SK-N-SH treated with all-trans-retinoic acid at 6 μM for 48 hours (cell line): ENCODE measurements around the gene TAGLN2.

Experiments used
- ATAC-seq: fragments of 200-7000 bp; cut with Tn5 transposase; 3 replicates; pipeline ENCODE4 v1.9.1; 2020; ENCODE audit warnings: mild to moderate bottlenecking, moderate library complexity
- ARNTL ChIP-seq: fragments of 450-650 bp; formaldehyde crosslinking; IDR thresholded peaks from 2 replicates; pipeline ENCODE4 v1.5.0; 2020; ENCODE audit warnings: low read depth, mild to moderate bottlenecking, moderate library complexity, borderline replicate concordance
- BACH2 ChIP-seq: fragments of 250-450 bp; sonication (Bioruptor Pico); IDR thresholded peaks from 2 replicates; pipeline ENCODE4 v1.9.0; 2021; ENCODE audit warnings: mild to moderate bottlenecking, borderline replicate concordance
- CSDC2 ChIP-seq: fragments of 250-450 bp; sonication (Bioruptor Pico); IDR thresholded peaks from 2 replicates; pipeline ENCODE4 v1.5.0; 2020; ENCODE audit warnings: mild to moderate bottlenecking, moderate library complexity
- ESRRG ChIP-seq: fragments of 250-450 bp; sonication (Bioruptor Pico); IDR thresholded peaks from 2 replicates; pipeline ENCODE4 v1.6.1; 2021; ENCODE audit warnings: mild to moderate bottlenecking
- GLIS3 ChIP-seq: fragments of 250-450 bp; sonication (Bioruptor Pico); IDR thresholded peaks from 2 replicates; pipeline ENCODE4 v1.5.0; 2020; ENCODE audit warnings: mild to moderate bottlenecking, moderate library complexity
- ISL1 ChIP-seq: fragments of 250-450 bp; sonication (Bioruptor Pico); IDR thresholded peaks from 2 replicates; pipeline ENCODE4 v2.1.2; 2022; ENCODE audit warnings: mild to moderate bottlenecking, moderate library complexity
- OSR1 ChIP-seq: fragments of 250-450 bp; sonication (Bioruptor Pico); IDR thresholded peaks from 2 replicates; pipeline ENCODE4 v1.8.0; 2022; ENCODE audit warnings: moderate library complexity, mild to moderate bottlenecking, inconsistent platforms
- PPARA ChIP-seq: fragments of 250-450 bp; sonication (Bioruptor Pico); IDR thresholded peaks from 2 replicates; pipeline ENCODE4 v1.5.0; 2020; ENCODE audit warnings: mild to moderate bottlenecking, borderline replicate concordance
- RARB ChIP-seq: fragments of 250-450 bp; sonication (Bioruptor Pico); IDR thresholded peaks from 2 replicates; pipeline ENCODE4 v1.8.0; 2021; ENCODE audit warnings: mild to moderate bottlenecking, moderate library complexity
- SNAI2 ChIP-seq: fragments of 250-450 bp; sonication (Bioruptor Pico); IDR thresholded peaks from 2 replicates; pipeline ENCODE4 v1.5.0; 2020; ENCODE audit warnings: mild to moderate bottlenecking, moderate library complexity
- TCF4 ChIP-seq: fragments of 250-450 bp; sonication (Bioruptor Pico); IDR thresholded peaks from 2 replicates; pipeline ENCODE4 v1.8.0; 2021; ENCODE audit warnings: mild to moderate bottlenecking, moderate library complexity, borderline replicate concordance
- TOX ChIP-seq: fragments of 250-450 bp; sonication (Bioruptor Pico); IDR thresholded peaks from 2 replicates; pipeline ENCODE4 v1.8.0; 2021; ENCODE audit warnings: mild to moderate bottlenecking, moderate library complexity, borderline replicate concordance
- ZC3H10 ChIP-seq: fragments of 250-450 bp; sonication (Bioruptor Pico); IDR thresholded peaks from 2 replicates; pipeline ENCODE4 v1.5.1; 2021; ENCODE audit warnings: mild to moderate bottlenecking, moderate library complexity
- ZFP3 ChIP-seq: fragments of 250-450 bp; sonication (Bioruptor Pico); IDR thresholded peaks from 2 replicates; pipeline ENCODE4 v1.5.0; 2020; ENCODE audit warnings: mild to moderate bottlenecking, moderate library complexity
- ZFP30 ChIP-seq: fragments of 450-650 bp; formaldehyde crosslinking; IDR thresholded peaks from 2 replicates; pipeline ENCODE4 v1.5.0; 2022; ENCODE audit warnings: mild to moderate bottlenecking, moderate library complexity
- ZNF565 ChIP-seq: fragments of 450-650 bp; formaldehyde crosslinking; conservative IDR thresholded peaks from 2 replicates; pipeline ENCODE4 v1.5.0; 2020; ENCODE audit warnings: low read depth, mild to moderate bottlenecking, moderate library complexity
- ZNF70 ChIP-seq: fragments of 450-650 bp; formaldehyde crosslinking; IDR thresholded peaks from 2 replicates; pipeline ENCODE4 v1.5.0; 2020; ENCODE audit warnings: mild to moderate bottlenecking, moderate library complexity
- TF ChIP-seq, protein P1 (sequence below): fragments of 250-450 bp; sonication (Bioruptor Pico); IDR thresholded peaks from 2 replicates; pipeline ENCODE4 v1.5.1; 2021; ENCODE audit warnings: mild to moderate bottlenecking, moderate library complexity
- TF ChIP-seq, protein P2 (sequence below): fragments of 250-450 bp; sonication (Bioruptor Pico); IDR thresholded peaks from 2 replicates; pipeline ENCODE4 v1.8.0; 2021; ENCODE audit warnings: low read depth, mild to moderate bottlenecking, moderate library complexity, borderline replicate concordance
- TF ChIP-seq, protein P3 (sequence below): fragments of 250-450 bp; sonication (Bioruptor Pico); IDR thresholded peaks from 2 replicates; pipeline ENCODE4 v1.5.1; 2020; ENCODE audit warnings: low read depth, mild to moderate bottlenecking, moderate library complexity
- TF ChIP-seq, protein P4 (sequence below): fragments of 250-450 bp; sonication (Bioruptor Pico); IDR thresholded peaks from 2 replicates; pipeline ENCODE4 v1.8.0; 2020; ENCODE audit warnings: mild to moderate bottlenecking, moderate library complexity, borderline replicate concordance
- TF ChIP-seq, protein P5 (sequence below): fragments of 250-450 bp; sonication (Bioruptor Pico); IDR thresholded peaks from 2 replicates; pipeline ENCODE4 v1.5.0; 2020; ENCODE audit warnings: mild to moderate bottlenecking, moderate library complexity

Gene TAGLN2

DNA sequence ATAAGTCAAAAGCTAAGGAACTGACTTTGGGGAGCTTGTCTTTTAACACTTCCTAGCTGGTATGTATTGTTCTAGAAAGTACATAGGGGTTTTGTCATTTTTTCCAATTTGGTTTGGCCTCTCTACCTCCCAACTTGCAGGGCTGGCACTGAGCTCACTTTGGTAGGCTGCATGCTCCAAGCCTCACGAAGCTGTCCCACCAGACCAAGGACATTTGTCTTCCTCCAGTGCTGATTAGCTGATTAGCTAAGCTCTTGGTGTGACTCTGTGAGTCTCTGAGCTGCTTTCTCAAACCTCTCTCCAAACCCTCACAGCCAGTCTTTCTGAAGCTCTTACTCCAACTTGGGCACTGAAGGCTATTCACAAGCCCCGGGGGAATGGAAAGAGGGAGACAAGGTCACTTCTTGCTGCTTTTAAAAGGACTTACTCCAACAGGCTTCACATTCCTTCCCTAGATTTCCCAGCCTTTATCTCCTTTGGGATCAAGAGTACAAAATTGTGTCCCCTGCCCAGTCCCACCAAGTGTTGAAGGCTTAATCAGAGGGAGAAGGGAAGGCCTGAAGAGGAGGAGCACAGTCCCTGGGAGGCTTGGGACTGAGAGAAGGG, 24.4 kb downstream of the TAGLN2 start:
- no peak for TF ChIP-seq GLIS3 (CRISPR knock-in tag)
- no peak for TF ChIP-seq ZNF565
- TF ChIP-seq, protein P1, sequence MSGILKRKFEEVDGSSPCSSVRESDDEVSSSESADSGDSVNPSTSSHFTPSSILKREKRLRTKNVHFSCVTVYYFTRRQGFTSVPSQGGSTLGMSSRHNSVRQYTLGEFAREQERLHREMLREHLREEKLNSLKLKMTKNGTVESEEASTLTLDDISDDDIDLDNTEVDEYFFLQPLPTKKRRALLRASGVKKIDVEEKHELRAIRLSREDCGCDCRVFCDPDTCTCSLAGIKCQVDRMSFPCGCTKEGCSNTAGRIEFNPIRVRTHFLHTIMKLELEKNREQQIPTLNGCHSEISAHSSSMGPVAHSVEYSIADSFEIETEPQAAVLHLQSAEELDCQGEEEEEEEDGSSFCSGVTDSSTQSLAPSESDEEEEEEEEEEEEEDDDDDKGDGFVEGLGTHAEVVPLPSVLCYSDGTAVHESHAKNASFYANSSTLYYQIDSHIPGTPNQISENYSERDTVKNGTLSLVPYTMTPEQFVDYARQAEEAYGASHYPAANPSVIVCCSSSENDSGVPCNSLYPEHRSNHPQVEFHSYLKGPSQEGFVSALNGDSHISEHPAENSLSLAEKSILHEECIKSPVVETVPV (CRISPR knock-in tag) = no peak
- no peak for TF ChIP-seq ISL1 (CRISPR knock-in tag)
- TF ChIP-seq, protein P2, sequence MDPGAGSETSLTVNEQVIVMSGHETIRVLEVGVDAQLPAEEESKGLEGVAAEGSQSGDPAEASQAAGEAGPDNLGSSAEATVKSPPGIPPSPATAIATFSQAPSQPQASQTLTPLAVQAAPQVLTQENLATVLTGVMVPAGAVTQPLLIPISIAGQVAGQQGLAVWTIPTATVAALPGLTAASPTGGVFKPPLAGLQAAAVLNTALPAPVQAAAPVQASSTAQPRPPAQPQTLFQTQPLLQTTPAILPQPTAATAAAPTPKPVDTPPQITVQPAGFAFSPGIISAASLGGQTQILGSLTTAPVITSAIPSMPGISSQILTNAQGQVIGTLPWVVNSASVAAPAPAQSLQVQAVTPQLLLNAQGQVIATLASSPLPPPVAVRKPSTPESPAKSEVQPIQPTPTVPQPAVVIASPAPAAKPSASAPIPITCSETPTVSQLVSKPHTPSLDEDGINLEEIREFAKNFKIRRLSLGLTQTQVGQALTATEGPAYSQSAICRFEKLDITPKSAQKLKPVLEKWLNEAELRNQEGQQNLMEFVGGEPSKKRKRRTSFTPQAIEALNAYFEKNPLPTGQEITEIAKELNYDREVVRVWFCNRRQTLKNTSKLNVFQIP = no peak
- TF ChIP-seq PPARA (CRISPR knock-in tag) = no peak
- TF ChIP-seq BACH2 (CRISPR knock-in tag) = no peak
- TF ChIP-seq, protein P3, sequence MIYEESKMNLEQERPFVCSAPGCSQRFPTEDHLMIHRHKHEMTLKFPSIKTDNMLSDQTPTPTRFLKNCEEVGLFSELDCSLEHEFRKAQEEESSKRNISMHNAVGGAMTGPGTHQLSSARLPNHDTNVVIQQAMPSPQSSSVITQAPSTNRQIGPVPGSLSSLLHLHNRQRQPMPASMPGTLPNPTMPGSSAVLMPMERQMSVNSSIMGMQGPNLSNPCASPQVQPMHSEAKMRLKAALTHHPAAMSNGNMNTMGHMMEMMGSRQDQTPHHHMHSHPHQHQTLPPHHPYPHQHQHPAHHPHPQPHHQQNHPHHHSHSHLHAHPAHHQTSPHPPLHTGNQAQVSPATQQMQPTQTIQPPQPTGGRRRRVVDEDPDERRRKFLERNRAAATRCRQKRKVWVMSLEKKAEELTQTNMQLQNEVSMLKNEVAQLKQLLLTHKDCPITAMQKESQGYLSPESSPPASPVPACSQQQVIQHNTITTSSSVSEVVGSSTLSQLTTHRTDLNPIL = no peak
- TF ChIP-seq SNAI2 = no peak
- TF ChIP-seq CSDC2 (CRISPR knock-in tag) = no peak
- TF ChIP-seq ZFP30 (CRISPR knock-in tag) = no peak
- TF ChIP-seq RARB (CRISPR knock-in tag) = no peak
- TF ChIP-seq TCF4 (CRISPR knock-in tag) = no peak
- TF ChIP-seq, protein P4, sequence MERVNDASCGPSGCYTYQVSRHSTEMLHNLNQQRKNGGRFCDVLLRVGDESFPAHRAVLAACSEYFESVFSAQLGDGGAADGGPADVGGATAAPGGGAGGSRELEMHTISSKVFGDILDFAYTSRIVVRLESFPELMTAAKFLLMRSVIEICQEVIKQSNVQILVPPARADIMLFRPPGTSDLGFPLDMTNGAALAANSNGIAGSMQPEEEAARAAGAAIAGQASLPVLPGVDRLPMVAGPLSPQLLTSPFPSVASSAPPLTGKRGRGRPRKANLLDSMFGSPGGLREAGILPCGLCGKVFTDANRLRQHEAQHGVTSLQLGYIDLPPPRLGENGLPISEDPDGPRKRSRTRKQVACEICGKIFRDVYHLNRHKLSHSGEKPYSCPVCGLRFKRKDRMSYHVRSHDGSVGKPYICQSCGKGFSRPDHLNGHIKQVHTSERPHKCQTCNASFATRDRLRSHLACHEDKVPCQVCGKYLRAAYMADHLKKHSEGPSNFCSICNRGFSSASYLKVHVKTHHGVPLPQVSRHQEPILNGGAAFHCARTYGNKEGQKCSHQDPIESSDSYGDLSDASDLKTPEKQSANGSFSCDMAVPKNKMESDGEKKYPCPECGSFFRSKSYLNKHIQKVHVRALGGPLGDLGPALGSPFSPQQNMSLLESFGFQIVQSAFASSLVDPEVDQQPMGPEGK = no peak
- TF ChIP-seq, protein P5, sequence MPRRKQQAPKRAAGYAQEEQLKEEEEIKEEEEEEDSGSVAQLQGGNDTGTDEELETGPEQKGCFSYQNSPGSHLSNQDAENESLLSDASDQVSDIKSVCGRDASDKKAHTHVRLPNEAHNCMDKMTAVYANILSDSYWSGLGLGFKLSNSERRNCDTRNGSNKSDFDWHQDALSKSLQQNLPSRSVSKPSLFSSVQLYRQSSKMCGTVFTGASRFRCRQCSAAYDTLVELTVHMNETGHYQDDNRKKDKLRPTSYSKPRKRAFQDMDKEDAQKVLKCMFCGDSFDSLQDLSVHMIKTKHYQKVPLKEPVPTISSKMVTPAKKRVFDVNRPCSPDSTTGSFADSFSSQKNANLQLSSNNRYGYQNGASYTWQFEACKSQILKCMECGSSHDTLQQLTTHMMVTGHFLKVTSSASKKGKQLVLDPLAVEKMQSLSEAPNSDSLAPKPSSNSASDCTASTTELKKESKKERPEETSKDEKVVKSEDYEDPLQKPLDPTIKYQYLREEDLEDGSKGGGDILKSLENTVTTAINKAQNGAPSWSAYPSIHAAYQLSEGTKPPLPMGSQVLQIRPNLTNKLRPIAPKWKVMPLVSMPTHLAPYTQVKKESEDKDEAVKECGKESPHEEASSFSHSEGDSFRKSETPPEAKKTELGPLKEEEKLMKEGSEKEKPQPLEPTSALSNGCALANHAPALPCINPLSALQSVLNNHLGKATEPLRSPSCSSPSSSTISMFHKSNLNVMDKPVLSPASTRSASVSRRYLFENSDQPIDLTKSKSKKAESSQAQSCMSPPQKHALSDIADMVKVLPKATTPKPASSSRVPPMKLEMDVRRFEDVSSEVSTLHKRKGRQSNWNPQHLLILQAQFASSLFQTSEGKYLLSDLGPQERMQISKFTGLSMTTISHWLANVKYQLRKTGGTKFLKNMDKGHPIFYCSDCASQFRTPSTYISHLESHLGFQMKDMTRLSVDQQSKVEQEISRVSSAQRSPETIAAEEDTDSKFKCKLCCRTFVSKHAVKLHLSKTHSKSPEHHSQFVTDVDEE (CRISPR knock-in tag) = no peak
- TF ChIP-seq ZC3H10 = no peak
- TF ChIP-seq OSR1 (CRISPR knock-in tag) = no peak
- TF ChIP-seq ZNF70 (CRISPR knock-in tag) = no peak
- TF ChIP-seq ESRRG (CRISPR knock-in tag) = no peak
- no peak for ATAC-seq

GRCh38 chr1:159900086-159900680, 25.1 kb downstream of the TAGLN2 start, which contains the start of gene CFAP45:
Gene CFAP45, minus strand, starts transcription at chr1:159900165. Its CDS starts 67 bp downstream, at chr1:159900098.
- ATAC-seq = no peak
- no peak for TF ChIP-seq SNAI2
- TF ChIP-seq, protein P1 (CRISPR knock-in tag) = no peak
- TF ChIP-seq ZNF70 (CRISPR knock-in tag) = no peak
- no peak for TF ChIP-seq PPARA (CRISPR knock-in tag)
- TF ChIP-seq TCF4 (CRISPR knock-in tag) = no peak
- TF ChIP-seq, protein P5 (CRISPR knock-in tag) = no peak
- TF ChIP-seq ZC3H10 = no peak
- no peak for TF ChIP-seq TOX
- TF ChIP-seq ZFP30 (CRISPR knock-in tag) = no peak
- TF ChIP-seq GLIS3 (CRISPR knock-in tag) = no peak
- TF ChIP-seq, protein P3 = no peak
- TF ChIP-seq CSDC2 (CRISPR knock-in tag) = no peak
- no peak for TF ChIP-seq RARB (CRISPR knock-in tag)
- TF ChIP-seq ARNTL (CRISPR knock-in tag) = no peak
- no peak for TF ChIP-seq ZFP3 (CRISPR knock-in tag)
